Islet precursor cell (in vitro differentiated cells): ENCODE results near the gene RLF.

ENCODE experiments used
- DNase-seq: peaks from one replicate; pipeline ENCODE4 v3.0.0-alpha.2; 2018

RLF gene, protein sequence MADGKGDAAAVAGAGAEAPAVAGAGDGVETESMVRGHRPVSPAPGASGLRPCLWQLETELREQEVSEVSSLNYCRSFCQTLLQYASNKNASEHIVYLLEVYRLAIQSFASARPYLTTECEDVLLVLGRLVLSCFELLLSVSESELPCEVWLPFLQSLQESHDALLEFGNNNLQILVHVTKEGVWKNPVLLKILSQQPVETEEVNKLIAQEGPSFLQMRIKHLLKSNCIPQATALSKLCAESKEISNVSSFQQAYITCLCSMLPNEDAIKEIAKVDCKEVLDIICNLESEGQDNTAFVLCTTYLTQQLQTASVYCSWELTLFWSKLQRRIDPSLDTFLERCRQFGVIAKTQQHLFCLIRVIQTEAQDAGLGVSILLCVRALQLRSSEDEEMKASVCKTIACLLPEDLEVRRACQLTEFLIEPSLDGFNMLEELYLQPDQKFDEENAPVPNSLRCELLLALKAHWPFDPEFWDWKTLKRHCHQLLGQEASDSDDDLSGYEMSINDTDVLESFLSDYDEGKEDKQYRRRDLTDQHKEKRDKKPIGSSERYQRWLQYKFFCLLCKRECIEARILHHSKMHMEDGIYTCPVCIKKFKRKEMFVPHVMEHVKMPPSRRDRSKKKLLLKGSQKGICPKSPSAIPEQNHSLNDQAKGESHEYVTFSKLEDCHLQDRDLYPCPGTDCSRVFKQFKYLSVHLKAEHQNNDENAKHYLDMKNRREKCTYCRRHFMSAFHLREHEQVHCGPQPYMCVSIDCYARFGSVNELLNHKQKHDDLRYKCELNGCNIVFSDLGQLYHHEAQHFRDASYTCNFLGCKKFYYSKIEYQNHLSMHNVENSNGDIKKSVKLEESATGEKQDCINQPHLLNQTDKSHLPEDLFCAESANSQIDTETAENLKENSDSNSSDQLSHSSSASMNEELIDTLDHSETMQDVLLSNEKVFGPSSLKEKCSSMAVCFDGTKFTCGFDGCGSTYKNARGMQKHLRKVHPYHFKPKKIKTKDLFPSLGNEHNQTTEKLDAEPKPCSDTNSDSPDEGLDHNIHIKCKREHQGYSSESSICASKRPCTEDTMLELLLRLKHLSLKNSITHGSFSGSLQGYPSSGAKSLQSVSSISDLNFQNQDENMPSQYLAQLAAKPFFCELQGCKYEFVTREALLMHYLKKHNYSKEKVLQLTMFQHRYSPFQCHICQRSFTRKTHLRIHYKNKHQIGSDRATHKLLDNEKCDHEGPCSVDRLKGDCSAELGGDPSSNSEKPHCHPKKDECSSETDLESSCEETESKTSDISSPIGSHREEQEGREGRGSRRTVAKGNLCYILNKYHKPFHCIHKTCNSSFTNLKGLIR (N-terminal part only)

DNA sequence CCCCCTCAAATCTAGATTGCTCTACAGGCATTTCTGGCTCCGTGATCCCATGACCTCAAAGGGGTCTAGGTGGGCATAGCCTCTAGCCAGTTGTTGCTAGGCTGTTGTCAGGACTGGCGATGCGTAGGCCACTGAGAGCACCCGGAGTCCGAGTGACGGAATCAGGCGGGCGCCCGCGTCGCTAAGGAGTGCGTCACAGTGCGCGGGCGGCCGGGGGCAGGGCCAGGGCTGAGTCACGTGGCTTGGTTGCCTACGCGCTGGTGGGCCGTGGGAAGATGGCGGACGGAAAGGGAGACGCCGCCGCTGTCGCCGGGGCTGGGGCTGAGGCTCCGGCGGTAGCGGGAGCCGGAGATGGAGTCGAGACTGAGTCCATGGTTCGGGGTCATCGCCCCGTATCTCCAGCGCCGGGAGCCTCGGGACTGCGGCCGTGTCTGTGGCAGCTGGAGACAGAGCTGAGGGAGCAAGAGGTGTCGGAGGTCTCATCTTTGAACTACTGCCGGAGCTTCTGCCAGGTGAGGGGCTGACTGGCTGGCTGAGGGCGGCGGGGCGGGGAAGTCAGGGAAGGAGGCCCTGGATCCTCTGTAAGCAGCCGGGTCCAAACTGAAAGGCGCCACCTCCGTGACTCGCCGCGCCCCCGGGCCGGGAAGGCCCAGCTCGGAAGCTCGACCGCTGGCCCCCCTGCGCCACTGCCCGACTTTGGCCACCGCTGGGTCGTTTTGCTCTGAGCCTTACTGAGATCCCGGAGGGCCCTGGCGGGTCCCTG, at the start of gene RLF:
Gene RLF, plus strand, starts transcription at position 263 of the 763 bp plus-strand sequence. Its CDS starts 13 bp downstream, at position 276.
- peak; percentile 97 for DNase-seq

DNA sequence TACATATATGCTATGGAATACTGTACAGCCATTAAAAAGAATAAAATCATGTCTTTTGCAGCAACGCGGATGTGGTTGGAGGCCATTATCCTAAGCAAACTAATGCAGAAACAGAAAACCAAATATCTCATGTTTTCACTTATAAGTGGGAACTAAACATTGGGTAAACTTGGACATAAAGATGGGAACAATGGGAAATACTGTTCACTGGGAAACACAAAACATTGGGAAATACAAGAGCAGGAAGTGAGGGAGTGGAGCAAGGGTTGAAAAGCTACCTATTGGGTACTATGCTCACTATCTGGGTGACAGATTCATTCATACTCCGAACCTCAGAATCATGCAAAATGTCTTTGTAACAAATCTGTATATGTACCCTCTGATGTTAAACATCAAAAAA, 46.8 kb upstream of the RLF start:
- no peak for DNase-seq

DNA sequence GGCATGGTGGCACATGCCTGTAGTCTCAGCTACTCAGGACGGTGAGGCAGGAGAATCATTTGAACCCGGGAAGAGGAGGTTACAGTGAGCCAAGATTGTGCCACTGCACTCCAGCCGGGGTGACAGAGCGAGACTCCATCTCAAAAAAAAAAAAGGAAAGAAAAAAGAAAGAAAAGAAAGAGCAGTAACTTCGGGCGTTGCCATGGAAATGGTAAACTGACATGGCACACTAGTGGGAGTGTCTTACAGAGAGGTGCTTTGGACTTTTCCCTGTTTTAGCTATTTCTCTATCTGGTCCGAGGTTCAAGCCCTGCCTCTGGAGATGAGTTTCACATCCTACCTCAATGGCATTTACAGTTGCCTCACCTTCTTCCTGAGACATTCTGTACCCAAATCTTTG, 41.1 kb upstream of the RLF start:
- DNase-seq = no peak

DNA sequence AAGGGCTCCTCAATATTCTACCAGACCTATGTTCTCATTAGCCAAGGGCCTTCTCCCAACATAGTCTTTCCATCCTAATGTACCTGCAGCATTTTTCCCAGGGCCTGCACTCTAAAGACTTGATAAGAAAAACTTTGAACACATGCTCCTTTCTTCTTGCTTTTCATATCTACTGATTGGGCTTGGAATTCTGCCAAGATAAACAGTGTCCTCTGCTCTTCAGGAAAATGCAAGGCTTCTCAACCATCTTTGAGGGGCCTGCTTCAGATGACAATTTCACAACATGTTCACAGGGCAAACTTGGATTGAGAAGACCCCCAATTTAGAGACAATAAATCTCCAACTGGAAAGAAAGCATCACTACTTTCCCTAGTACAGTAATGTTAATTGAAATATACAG, 38.3 kb upstream of the RLF start:
- DNase-seq = no peak

DNA sequence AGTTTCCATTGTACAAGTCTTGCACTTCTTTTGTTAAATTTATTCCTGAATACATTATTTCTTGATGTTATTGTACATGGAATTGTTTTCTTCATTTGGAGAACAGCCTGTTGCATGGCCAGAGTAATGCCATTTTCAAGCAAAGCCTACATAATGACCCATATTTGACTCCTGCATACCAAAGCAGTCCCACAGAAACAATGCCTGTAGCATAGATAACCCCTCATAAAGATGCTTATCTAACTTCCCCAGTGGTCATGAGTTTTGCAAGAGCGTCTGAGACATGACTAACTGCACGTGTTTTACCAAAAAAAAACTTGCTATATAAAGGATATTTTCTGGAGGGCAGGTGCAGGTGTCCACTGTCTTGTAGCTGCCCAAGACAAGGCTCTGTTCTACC, 30.3 kb upstream of the RLF start:
- no peak for DNase-seq

DNA sequence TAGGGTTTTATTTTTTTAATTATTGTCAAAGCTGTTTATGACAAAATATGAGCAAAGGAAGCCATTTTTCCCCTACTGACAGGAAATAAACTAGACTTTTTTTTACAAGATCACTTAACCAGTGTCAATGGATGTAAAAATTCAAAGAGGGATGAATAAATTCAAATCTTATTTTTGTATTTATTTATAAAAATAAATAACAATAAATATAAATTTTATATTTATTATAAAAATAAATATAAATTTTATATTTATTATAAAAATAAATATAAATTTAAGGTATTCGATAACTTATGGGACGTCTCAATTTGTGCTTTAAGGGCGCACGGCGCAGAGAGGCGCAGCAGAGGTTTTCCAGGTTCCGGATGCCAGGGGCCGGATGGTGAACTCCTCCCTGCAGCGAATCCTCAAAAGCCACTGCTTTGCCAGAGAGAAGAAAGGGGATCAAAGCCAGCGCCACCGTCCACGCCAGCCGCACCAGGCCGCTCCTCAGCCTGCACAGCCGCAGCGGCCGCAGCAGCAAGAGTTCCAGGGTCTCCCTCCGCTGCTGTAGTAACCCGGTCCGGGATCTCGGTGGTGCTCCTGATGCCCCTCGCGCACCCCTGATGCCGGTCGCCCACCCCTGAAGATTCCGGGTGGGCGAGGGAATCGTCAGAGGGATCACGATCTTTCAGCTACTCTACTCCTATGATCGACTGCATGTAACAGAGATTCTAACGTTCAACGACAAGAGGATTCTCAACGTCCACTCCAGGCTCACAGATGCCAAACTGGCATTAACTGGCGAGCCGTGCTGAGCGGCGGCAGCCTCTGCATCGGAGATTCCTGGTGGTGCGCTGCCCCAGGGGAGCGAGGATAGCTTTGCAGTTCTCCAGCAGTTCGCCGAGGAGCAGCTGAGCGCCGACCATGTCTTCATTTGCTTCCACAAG, 28.5 kb upstream of the RLF start:
- DNase-seq = no peak

DNA sequence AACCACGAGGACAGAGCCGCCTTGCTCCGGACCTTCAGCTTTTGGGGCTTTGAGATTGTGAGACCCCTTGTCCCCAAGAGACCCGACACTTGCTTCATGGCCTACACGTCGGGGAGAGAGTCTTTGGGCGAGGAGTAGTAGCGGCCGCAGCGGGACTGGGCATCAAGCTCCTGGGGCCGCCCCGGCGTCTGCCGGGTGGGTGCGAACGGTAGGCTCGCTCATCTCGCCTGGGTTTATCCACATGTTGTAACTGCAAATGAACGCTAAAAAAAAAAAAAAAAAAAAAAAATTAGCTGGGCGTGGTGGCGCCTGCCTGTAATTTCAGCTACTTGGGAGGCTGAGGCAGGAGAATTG, 27.9 kb upstream of the RLF start:
- DNase-seq = no peak

DNA sequence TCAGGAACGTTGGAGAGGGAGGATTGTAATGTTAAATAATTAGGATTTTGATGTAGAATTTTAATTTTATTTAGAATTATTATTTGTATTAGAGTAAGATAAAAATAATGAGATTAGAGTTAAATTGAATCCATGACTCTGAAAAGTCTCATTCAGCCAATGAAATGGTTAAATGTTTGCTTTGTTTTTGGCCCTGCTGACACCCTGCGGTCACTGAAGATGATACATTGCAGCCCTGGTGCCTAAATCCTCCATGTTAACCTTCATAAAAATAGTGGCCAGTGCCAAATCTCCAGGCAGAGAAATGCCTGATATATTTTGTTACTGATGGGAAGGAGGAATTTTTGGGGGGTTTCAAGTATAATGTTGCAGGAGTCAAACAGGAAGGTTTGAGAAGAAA, 27.3 kb upstream of the RLF start:
- no peak for DNase-seq

DNA sequence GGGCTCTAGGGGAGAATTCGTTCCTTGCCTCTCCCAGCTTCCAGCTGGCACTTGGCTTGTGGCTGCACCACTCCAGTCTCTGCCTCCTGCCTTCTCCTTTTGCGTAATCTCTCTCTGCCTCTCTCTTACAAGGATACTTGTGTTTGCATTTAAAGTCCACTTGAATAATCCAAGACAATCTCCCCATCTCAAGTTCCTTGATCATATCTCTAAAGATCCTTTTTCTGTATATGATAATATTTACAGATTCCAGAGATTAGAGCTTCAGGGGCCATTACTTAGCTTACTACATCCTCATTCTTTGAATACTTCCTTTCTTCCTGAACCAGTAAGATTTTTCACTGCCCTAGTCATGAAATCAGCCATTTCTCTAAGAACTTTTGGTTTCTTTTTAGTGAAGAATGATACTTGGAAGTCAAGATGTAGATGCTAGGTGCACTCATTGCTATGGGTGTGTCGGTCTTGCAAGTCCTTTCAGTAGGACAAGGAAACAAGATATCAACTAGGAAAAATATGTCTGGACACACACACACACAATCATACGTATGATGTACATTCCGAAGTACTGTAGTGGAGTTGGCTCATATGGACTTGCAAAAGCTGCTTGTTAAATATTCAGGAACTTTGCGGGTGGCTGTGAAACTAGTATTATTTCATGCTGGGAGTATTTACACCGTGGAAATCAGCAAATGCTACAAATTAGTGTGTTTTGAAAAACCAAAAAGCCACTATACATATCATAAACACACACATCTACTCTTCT, 20.8 kb upstream of the RLF start:
- no peak for DNase-seq

DNA sequence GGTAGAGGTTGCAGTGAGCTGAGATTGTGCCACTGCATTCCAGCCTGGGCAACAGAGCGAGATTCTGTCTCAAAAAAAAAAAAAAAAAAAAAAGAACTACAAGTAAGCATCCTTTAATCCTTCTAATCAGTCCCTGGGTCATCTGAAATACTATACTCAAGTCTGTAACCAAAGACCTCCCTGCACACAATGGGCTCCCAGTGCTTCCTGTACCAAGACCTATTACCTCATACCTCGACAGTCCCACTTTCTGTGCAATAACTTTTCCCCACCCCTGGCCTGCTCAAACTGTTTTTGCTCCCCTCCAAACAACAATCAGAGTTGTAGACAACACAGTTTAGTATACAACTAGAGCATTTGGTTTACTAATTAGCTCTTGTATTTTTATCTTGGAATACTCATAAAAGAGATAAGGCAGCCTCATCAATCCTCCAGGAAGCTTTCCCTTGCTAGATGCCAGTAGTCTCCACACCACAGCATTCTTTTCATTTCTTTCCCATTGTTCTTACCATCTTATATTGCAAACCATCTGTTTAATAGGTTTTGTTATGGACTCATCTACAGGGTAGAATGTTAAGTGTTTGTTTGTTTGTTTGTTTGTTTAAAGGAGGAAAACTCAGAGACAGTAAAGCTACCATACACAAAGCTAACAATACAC, 19.2 kb upstream of the RLF start:
- peak; percentile 72 for DNase-seq

DNA sequence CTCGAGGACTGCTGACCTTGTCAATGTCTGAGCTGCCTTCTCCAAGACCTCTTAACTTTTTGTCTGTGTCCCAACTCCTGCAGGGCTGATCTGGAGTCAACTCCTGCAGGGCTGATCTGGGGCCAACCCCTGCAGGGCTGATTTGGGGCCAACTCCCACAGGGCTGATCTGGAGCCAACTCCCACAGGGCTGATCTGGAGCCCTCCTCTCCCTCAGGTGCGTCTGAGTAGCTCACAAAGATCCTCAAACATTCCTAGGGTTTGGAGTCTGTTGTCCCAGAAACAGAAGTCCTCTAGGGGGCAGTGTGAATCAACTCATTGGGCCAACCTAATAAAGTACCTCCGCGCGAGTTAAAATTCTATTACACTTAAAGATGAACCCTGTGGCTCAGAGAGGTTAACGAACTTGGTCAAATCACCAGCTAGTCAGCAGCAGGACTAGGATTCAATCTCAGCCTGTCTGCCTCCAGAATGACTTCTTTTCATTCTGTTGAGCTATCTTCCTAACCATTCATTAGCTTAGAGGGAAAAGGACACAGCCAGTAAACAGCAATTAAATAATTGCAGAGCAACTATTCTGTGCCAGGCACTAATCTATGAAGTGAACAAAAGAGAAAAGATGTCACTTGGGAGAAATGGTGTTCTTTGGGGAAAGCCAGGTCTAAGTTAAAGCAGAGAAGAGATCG, 17.2 kb upstream of the RLF start:
- peak; percentile 79 for DNase-seq

DNA sequence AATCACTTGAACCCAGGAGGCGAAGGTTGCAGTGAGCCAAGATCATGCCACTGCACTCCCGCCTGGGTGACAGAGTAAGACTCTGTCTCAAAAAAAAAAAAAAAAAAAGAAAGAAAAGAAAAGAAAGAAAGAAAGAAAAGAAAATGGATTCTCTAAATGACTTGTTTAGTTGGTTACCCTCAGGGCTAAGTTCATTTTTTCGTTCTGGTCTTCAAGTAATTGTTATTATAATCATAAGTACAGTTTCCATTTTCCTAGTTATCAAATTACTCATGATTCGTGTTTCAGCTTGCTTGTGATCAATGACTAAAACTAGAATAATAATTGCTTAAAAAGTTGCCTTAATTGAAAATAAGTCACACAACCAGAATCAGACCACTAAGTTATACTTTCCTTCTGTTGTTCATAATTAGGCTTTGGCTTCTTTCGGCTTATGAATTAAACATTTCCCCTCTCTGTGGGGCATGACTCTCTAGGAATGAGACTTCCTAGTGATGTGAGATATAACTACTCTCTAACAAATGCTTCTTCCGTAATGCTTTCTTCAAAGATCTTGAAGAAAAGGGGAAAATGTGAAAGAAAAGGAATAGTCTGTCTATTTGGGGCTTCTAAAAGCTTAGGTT, 9.6 kb upstream of the RLF start:
- no peak for DNase-seq

DNA sequence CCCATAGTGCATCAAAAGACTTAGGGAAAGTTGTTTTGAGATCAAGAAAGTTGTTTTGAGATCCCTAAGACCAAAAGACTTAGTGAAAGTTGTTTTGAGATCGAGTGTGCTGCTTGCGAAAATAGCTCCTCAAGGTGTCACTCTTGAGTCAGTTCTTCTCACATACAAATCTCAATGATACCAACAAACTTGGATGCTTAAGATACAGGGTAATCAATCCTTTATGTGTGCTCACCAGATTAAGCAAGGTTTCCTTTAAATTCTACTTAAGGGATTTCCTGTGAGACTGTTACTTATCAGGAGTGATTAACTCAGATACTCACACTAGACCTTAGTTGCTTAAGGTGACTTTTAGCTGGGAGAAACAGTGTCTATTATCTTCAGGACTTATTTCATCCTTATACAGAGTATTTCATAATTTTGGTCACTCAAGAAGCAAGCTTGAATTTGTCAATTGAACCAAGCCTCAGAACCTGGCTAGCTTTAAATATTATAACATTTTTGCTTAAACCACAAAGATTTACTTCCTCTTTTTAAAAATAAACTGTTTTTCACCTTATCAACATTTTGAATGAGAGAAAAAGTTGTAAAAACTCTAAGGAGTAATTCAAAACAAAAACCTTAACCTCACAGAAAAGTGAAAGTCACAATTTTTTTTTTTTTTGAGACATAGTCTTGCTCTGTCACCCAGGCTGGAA, 8.0 kb upstream of the RLF start:
- DNase-seq = no peak

DNA sequence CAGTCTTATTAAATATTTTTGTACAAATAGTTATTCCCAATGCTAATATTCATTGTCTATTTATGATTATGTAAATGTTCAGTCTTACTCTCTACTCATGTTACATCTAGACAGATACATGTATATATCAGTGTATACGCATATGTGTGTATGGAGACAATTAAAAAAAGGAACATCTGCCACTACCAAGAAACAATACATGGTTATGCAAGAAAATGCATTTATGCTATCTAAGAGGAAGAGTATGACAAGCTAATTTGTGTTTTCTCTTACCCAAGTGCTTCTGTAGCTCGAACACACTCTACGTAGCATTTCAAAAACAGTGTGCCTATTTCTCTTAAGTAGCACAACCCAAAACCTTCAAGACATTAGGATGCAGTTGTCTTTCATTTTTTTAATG, 6.1 kb upstream of the RLF start:
- no peak for DNase-seq

DNA sequence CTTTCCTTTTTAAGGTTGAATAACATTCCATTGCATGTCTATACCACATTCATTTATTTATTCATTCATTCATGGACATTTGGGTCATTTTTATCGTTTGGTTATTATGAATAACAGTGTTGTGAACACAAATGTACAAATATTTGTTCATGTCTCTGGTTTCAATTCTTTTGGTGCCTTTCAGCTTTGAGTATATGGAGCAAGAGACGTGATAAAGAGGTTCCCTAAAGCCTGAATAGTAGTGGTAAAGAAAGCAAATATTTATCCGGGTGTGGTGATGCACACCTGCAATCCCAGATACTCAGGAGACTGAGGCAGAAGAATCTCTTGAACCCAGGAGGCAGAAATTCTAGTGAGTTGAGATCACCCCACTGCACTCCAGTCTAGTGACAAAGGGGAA, 5.3 kb upstream of the RLF start:
- DNase-seq = no peak

DNA sequence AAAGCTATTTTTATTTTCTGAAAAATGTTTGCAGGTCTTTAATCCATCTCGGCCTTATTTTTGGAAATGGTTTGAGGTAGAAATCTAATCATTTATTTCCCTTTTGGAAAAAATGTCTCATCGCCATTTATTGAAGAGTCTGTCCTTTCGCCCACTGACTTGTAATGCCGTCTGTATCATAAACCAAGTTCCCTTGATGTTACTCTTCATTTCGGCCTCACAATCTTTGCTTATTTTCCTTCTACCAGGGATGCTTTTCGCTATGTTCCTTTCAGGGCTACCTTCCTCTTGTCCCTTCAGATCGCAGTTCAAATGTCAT, 422 bp upstream of the RLF start:
- DNase-seq = no peak

DNA sequence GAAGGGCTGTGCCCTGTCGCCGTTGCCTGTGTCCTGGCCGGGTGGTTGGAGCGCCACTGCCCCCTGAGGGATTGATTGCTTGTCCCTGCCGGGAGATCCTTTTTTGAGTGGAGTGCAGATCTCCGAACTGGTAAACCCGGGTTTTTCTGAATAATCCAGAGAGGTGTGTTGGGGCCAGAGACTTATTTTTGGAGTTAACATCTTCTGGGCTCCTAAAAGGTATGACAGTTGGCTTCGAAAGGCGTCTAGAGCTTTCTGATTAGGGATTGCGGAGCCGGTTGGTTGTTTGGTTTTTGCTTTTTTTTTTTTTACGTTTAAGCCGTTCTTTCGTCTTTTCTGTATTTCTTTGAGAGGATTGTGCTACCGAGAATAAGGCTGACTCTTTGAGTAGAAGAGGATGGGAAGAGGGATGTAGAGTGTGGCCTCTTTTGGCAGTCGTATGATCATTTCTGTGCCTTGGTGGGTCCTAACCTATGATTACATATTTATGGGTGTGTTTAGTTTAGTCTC, 756 bp downstream of the RLF start:
- no peak for DNase-seq

DNA sequence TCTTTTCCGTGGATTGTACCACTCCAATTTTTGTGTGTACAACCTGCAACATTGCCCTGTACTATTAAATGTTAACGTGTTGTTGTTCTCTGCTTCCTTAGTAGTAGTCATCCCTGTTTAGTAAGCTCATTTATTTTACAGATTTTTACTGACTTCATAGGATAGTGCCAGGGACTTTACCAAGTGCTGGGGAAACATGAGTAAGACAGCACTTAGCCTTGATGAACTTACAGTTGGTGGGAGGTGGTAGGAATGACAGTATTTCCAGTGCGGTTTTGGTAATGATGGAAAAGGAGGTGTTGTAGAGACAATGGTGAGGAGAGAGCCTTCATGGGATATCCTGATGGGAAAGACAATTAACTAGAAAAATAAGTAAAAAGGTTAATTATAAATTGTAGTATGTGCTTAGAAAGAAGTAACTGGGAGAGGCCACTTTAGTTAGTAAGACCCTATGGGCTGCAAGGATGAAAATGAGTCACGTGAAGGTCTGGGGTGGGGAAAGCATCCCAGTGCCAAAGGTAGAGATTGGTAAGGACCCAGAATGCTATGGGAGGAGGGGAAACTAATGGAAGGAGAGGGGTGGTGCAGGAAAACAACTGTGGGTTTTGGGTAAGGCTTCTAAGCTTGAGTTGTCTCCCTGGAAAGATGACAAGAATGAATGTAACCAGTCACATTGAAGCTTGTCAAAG, 1.7 kb downstream of the RLF start:
- DNase-seq = no peak
